ENCODE measurements around the gene EPHA8.

The EPHA8 gene

GRCh38 chr1:22536506-22536905, 26.8 kb upstream of the EPHA8 start:
- peak; percentile 45 for DNase-seq (ENCODE audit: low read depth)

GRCh38 chr1:22537441-22538139, 25.7 kb upstream of the EPHA8 start:
- no peak for DNase-seq (ENCODE audit: low read depth)

GRCh38 chr1:22539510-22540118, 23.7 kb upstream of the EPHA8 start:
- no peak for DNase-seq (ENCODE audit: low read depth)

GRCh38 chr1:22540337-22540736, 23.0 kb upstream of the EPHA8 start:
- DNase-seq (ENCODE audit: low read depth): no peak

GRCh38 chr1:22542886-22543285, 20.4 kb upstream of the EPHA8 start:
- no peak for DNase-seq (ENCODE audit: low read depth)

- no peak for DNase-seq (ENCODE audit: low read depth)
These were observed 19.6 kb upstream of the EPHA8 start for GRCh38 chr1:22543679-22544078.

- DNase-seq (ENCODE audit: low read depth): no peak
These were observed 18.7 kb upstream of the EPHA8 start for GRCh38 chr1:22544606-22545005.

GRCh38 chr1:22545141-22545540, 18.1 kb upstream of the EPHA8 start:
- no peak for DNase-seq (ENCODE audit: low read depth)

GRCh38 chr1:22547186-22547817, 16.0 kb upstream of the EPHA8 start:
- DNase-seq (ENCODE audit: low read depth): no peak

- no peak for DNase-seq (ENCODE audit: low read depth)
These were observed 15.3 kb upstream of the EPHA8 start for GRCh38 chr1:22547818-22548462.

- DNase-seq (ENCODE audit: low read depth): no peak
These were observed 13.3 kb upstream of the EPHA8 start for GRCh38 chr1:22550021-22550420.

GRCh38 chr1:22551591-22551990, 11.7 kb upstream of the EPHA8 start:
- no peak for DNase-seq (ENCODE audit: low read depth)

- no peak for DNase-seq (ENCODE audit: low read depth)
These were observed 11.3 kb upstream of the EPHA8 start for GRCh38 chr1:22552021-22552420.

GRCh38 chr1:22553104-22553880, 10.0 kb upstream of the EPHA8 start:
- no peak for DNase-seq (ENCODE audit: low read depth)

GRCh38 chr1:22553991-22554522, 9.2 kb upstream of the EPHA8 start:
- no peak for DNase-seq (ENCODE audit: low read depth)

GRCh38 chr1:22555371-22555656, 8.0 kb upstream of the EPHA8 start:
- DNase-seq (ENCODE audit: low read depth): no peak

- no peak for DNase-seq (ENCODE audit: low read depth)
These were observed 6.7 kb upstream of the EPHA8 start for GRCh38 chr1:22556391-22557104.

- no peak for DNase-seq (ENCODE audit: low read depth)
These were observed 5.8 kb upstream of the EPHA8 start for GRCh38 chr1:22557341-22557950.

GRCh38 chr1:22563671-22564602, 648 bp downstream of the EPHA8 start:
- no peak for DNase-seq (ENCODE audit: low read depth)

GRCh38 chr1:22566161-22566560, 2.9 kb downstream of the EPHA8 start:
- no peak for DNase-seq (ENCODE audit: low read depth)

All from fibroblast of gingiva (primary cell).